GM10248 (cell line): Measurements from ENCODE around the gene DTWD2.

Source experiments
- CTCF ChIA-PET: fragments of 300-600 bp; sonication (Branson Sonifier 250); formaldehyde crosslinking; extraction: SDS; loops from one replicate; lab custom pipeline; 2021; ENCODE audit warnings: antibody characterized with exemption; lab: Yijun Ruan, JAX
- POLR2A ChIA-PET: fragments of 350-650 bp; sonication (Branson Sonifier 250); formaldehyde crosslinking; extraction: SDS; loops from one replicate; lab custom pipeline; 2020; ENCODE audit warnings: antibody characterized with exemption; lab: Yijun Ruan, JAX
- DNase-seq: peaks from one replicate; pipeline ENCODE4 v3.0.0; 2012; ENCODE audit errors: extremely low spot score
- CTCF ChIP-seq: IDR thresholded peaks from 2 replicates; pipeline ENCODE4 v1.5.1; 2012; ENCODE audit warnings: mild to moderate bottlenecking, low read depth; ENCODE audit errors: extremely low read depth, missing control alignments, control extremely low read depth

DTWD2 gene

GRCh38 chr5:118818604-118819003 lies 169.7 kb downstream of the DTWD2 start:
- no peak for TF ChIP-seq CTCF
- CTCF ChIA-PET = interaction anchor here (1.0 to 1.6 kb wide), 4 partner anchors 9 to 1364 kb away, joined by 3 to 5 read pairs (median 3); no protein-coding TSS in a partner anchor
- POLR2A ChIA-PET = no interaction called here
- DNase-seq = no peak

- no peak for TF ChIP-seq CTCF
- ChIA-PET POLR2A (no interaction called here), CTCF (interaction anchor here (1.1 to 1.6 kb wide), 2 partner anchors 15 to 17 kb away, joined by 3 to 4 read pairs; no protein-coding TSS in a partner anchor)
- DNase-seq = no peak
Observed at GRCh38 chr5:118808441-118808840, 179.9 kb downstream of the DTWD2 start.

GRCh38 chr5:118806571-118806970 lies 181.8 kb downstream of the DTWD2 start:
- DNase-seq = no peak
- POLR2A ChIA-PET = no interaction called here
- TF ChIP-seq CTCF = no peak
- CTCF ChIA-PET = interaction anchor here (1.0 kb wide), 1 partner anchor 13 kb away, joined by 3 read pairs; no protein-coding TSS in a partner anchor

GRCh38 chr5:118802335-118802734 lies 186.0 kb downstream of the DTWD2 start:
- CTCF ChIA-PET = interaction anchor here (4.3 kb wide), 1 partner anchor 11 kb away, joined by 29 read pairs; no protein-coding TSS in a partner anchor

GRCh38 chr5:118796081-118796480 lies 192.3 kb downstream of the DTWD2 start:
- ChIA-PET CTCF (interaction anchor here (1.0 to 1.3 kb wide), 2 partner anchors 9 to 16 kb away, joined by 3 read pairs; no protein-coding TSS in a partner anchor), POLR2A (no interaction called here)
- no peak for TF ChIP-seq CTCF
- no peak for DNase-seq

More at GRCh38 chr5:118802335-118802734, 186.0 kb downstream of the DTWD2 start:
- no peak for DNase-seq
- POLR2A ChIA-PET = no interaction called here
- TF ChIP-seq CTCF = no peak

DNA sequence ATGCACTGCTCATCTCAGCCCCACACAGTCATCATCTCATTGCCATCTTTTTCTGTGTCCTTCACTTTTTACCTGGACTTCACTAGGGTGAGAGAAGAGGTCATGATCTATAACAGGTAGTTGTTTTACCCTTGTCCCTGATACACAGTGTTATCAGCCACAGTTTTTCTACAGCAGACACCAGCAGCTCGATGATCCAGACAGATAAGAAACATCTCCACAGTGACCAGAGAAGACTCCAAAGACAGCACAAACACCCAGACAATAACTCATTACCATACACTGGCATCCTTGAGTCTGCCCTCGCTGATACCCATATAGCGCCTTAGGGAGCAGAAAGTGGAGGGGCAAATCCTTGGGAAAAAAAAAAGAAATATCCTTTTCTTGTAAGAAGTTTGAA lies 194.1 kb downstream of the DTWD2 start:
- ChIA-PET CTCF (interaction anchor here (1.4 to 6.3 kb wide), 4 partner anchors 14 to 97 kb away, joined by 4 to 53 read pairs (median 10); no protein-coding TSS in a partner anchor), POLR2A (interaction anchor here (0.7 kb wide), 1 partner anchor 162 kb away, joined by 3 read pairs; no protein-coding TSS in a partner anchor)
- no peak for TF ChIP-seq CTCF
- DNase-seq = no peak

- no peak for TF ChIP-seq CTCF
- ChIA-PET CTCF (interaction anchor here (0.8 to 6.3 kb wide), 7 partner anchors 8 to 96 kb away, joined by 3 to 53 read pairs (median 4); no protein-coding TSS in a partner anchor), POLR2A (no interaction called here)
- DNase-seq = no peak
Observed at GRCh38 chr5:118793652-118794051, 194.7 kb downstream of the DTWD2 start.
